Astrocyte (in vitro differentiated cells and primary cell): ENCODE measurements around the gene PDGFC. TPM values are rescaled to one million over a fixed set of nuclear protein-coding genes. Genes with fewer than 3 reads are reported as not detected.

Experiments used
- DNase-seq: peaks from one replicate; pipeline ENCODE4 v3.0.0-alpha.2; 2010; ENCODE audit warnings: low read depth
- FAIRE-seq: peaks from 2 replicates; lab custom pipeline; 2011; peaks lifted over from hg19 to GRCh38; lab: Jason Lieb, UNC
- H2AFZ ChIP-seq: 2 replicates; pipeline ENCODE4 v1.6.0; 2012; ENCODE audit warnings: low read depth, low read length, inconsistent platforms
- H3K27ac ChIP-seq: 2 replicates; pipeline ENCODE4 v1.5.1; 2011; ENCODE audit warnings: low read depth, low read length, inconsistent platforms
- H3K27me3 ChIP-seq: 2 replicates; pipeline ENCODE4 v1.6.0; 2011; ENCODE audit warnings: low read length, inconsistent platforms; ENCODE audit not compliant: insufficient read depth
- H3K36me3 ChIP-seq: 2 replicates; pipeline ENCODE4 v1.5.1; 2011; ENCODE audit warnings: low read length, inconsistent platforms; ENCODE audit not compliant: insufficient read depth
- H3K4me1 ChIP-seq: 2 replicates; pipeline ENCODE4 v1.5.1; 2011; ENCODE audit warnings: low read length, inconsistent platforms; ENCODE audit not compliant: insufficient read depth
- H3K4me2 ChIP-seq: 2 replicates; pipeline ENCODE4 v1.6.0; 2012; ENCODE audit warnings: low read length, inconsistent platforms
- H3K4me3 ChIP-seq: 2 replicates; pipeline ENCODE4 v1.5.1; 2011; ENCODE audit warnings: low read depth, mild to moderate bottlenecking, low read length, inconsistent platforms; ENCODE audit not compliant: insufficient read depth
- H3K79me2 ChIP-seq: 2 replicates; pipeline ENCODE4 v1.6.0; 2012; ENCODE audit warnings: mild to moderate bottlenecking, low read length, inconsistent platforms; ENCODE audit not compliant: insufficient read depth
- H3K9ac ChIP-seq: 2 replicates; pipeline ENCODE4 v1.6.0; 2012; ENCODE audit warnings: mild to moderate bottlenecking, low read length, inconsistent platforms
- H3K9me3 ChIP-seq: 2 replicates; pipeline ENCODE4 v1.5.1; 2012; ENCODE audit warnings: low read depth, mild to moderate bottlenecking, low read length, inconsistent platforms; ENCODE audit not compliant: insufficient read depth
- H4K20me1 ChIP-seq: 2 replicates; pipeline ENCODE4 v1.6.0; 2012; ENCODE audit warnings: low read length, inconsistent platforms; ENCODE audit not compliant: insufficient read depth
- H3K27ac Mint-ChIP-seq: one replicate; pipeline ENCODE4 v1.8.0; 2021; ENCODE audit warnings: mild to moderate bottlenecking, mixed read lengths; ENCODE audit not compliant: unreplicated experiment
- H3K27me3 Mint-ChIP-seq: one replicate; pipeline ENCODE4 v1.8.0; 2021; ENCODE audit warnings: low read depth, mixed read lengths; ENCODE audit not compliant: unreplicated experiment
- H3K36me3 Mint-ChIP-seq: one replicate; pipeline ENCODE4 v1.8.0; 2021; ENCODE audit warnings: low read depth, mixed read lengths; ENCODE audit not compliant: unreplicated experiment
- H3K4me1 Mint-ChIP-seq: one replicate; pipeline ENCODE4 v1.8.0; 2021; ENCODE audit warnings: low read depth, mixed read lengths; ENCODE audit not compliant: unreplicated experiment
- H3K4me3 Mint-ChIP-seq: one replicate; pipeline ENCODE4 v1.8.0; 2021; ENCODE audit warnings: mild to moderate bottlenecking, moderate library complexity, mixed read lengths; ENCODE audit not compliant: unreplicated experiment
- H3K9me3 Mint-ChIP-seq: one replicate; pipeline ENCODE4 v1.8.0; 2021; ENCODE audit warnings: mild to moderate bottlenecking, mixed read lengths; ENCODE audit not compliant: unreplicated experiment
- CTCF ChIP-seq: IDR thresholded peaks from 2 replicates; pipeline ENCODE4 v1.5.1; 2011; ENCODE audit warnings: low read depth, mild to moderate bottlenecking, inconsistent platforms, low read length, moderate library complexity; ENCODE audit not compliant: insufficient read depth
- EZH2 ChIP-seq: IDR thresholded peaks from 2 replicates; pipeline ENCODE4 v1.6.1; 2012; ENCODE audit warnings: mild to moderate bottlenecking, low read length, inconsistent platforms; ENCODE audit not compliant: insufficient read depth
- total RNA-seq: library from RNA; stranded (reverse); gene quantifications from 2 replicates; pipeline ENCODE4 v1.2.1, GENCODE V29; 2021

PDGFC gene
- total RNA-seq, 1 donor from 2014 or later, result 167 TPM

- Mint-ChIP-seq H3K36me3 (no peaks in the 10 kb centered on the region), H3K9me3 (peaks cover 9% of the 10 kb centered on the region), H3K4me3 (no peak overlapping the region), H3K27me3 (no peaks in the 10 kb centered on the region), H3K4me1 (peaks cover 13% of the 10 kb centered on the region), H3K27ac (no peak overlapping the region)
- no peaks in the 10 kb centered on the region for H3K36me3 ChIP-seq
- peak; percentile 36 for DNase-seq
- no peak overlapping the region for H3K9ac ChIP-seq
- TF ChIP-seq EZH2 (no peak), CTCF (peak; percentile 51)
- no peak overlapping the region for H3K27ac ChIP-seq
- no peaks in the 10 kb centered on the region for H4K20me1 ChIP-seq
- H3K4me1 ChIP-seq, result no peaks in the 10 kb centered on the region
- H3K27me3 ChIP-seq, result no peaks in the 10 kb centered on the region
- no peak overlapping the region for H2AFZ ChIP-seq
- H3K4me3 ChIP-seq, result no peak overlapping the region
- no peaks in the 10 kb centered on the region for H3K79me2 ChIP-seq
- H3K4me2 ChIP-seq, result no peak overlapping the region
- no peaks in the 10 kb centered on the region for H3K9me3 ChIP-seq
- no peak for FAIRE-seq
These were observed 11.8 kb upstream of the PDGFC start for GRCh38 chr4:156983366-156983765.

GRCh38 chr4:156981262-156981769 lies 9.7 kb upstream of the PDGFC start:
- no peaks in the 10 kb centered on the region for H3K27me3 ChIP-seq
- no peak overlapping the region for H2AFZ ChIP-seq
- peaks cover 19% of the 10 kb centered on the region for H3K4me1 ChIP-seq
- Mint-ChIP-seq H3K36me3 (no peaks in the 10 kb centered on the region), H3K9me3 (peaks cover 4% of the 10 kb centered on the region), H3K27ac (no peak overlapping the region), H3K4me3 (no peak overlapping the region), H3K27me3 (no peaks in the 10 kb centered on the region), H3K4me1 (peaks cover 28% of the 10 kb centered on the region)
- no peaks in the 10 kb centered on the region for H3K79me2 ChIP-seq
- no peak overlapping the region for H3K4me3 ChIP-seq
- FAIRE-seq (peak; percentile 9), DNase-seq (no peak)
- TF ChIP-seq EZH2 (no peak), CTCF (no peak)
- H3K9ac ChIP-seq, result no peak overlapping the region
- no peaks in the 10 kb centered on the region for H3K9me3 ChIP-seq
- H3K27ac ChIP-seq, result no peak overlapping the region
- no peaks in the 10 kb centered on the region for H3K36me3 ChIP-seq
- no peak overlapping the region for H3K4me2 ChIP-seq
- H4K20me1 ChIP-seq, result no peaks in the 10 kb centered on the region

GRCh38 chr4:156977435-156978160 lies 6.0 kb upstream of the PDGFC start:
- no peak overlapping the region for H3K4me3 ChIP-seq
- H3K4me2 ChIP-seq, result peak overlapping the region; percentile 68
- Mint-ChIP-seq H3K36me3 (no peaks in the 10 kb centered on the region), H3K4me3 (no peak overlapping the region), H3K9me3 (no peaks in the 10 kb centered on the region), H3K27ac (peak overlapping the region; percentile 80), H3K27me3 (no peaks in the 10 kb centered on the region), H3K4me1 (peaks cover 61% of the 10 kb centered on the region)
- no peaks in the 10 kb centered on the region for H4K20me1 ChIP-seq
- peaks cover 50% of the 10 kb centered on the region for H3K4me1 ChIP-seq
- H3K9ac ChIP-seq, result peak overlapping the region; percentile 42
- H3K27ac ChIP-seq, result peak overlapping the region; percentile 78
- TF ChIP-seq EZH2 (no peak), CTCF (no peak)
- no peaks in the 10 kb centered on the region for H3K27me3 ChIP-seq
- DNase-seq (peak; percentile 97), FAIRE-seq (peak; percentile 100)
- no peak overlapping the region for H2AFZ ChIP-seq
- H3K79me2 ChIP-seq, result no peaks in the 10 kb centered on the region
- H3K9me3 ChIP-seq, result no peaks in the 10 kb centered on the region
- no peaks in the 10 kb centered on the region for H3K36me3 ChIP-seq
